Inferior parietal cortex (tissue), 1 donor: ENCODE measurements around the gene RAB41.
"Not testable (repeated sequence)": the region's sequence is repeated elsewhere in the genome, so short reads cannot be mapped to it uniquely, and the experiment has no call there.

ENCODE experiments used
- DNase-seq: peaks from one replicate; pipeline ENCODE4 v3.0.0-alpha.2; 2016; ENCODE audit errors: extremely low spot score

The RAB41 gene

DNA sequence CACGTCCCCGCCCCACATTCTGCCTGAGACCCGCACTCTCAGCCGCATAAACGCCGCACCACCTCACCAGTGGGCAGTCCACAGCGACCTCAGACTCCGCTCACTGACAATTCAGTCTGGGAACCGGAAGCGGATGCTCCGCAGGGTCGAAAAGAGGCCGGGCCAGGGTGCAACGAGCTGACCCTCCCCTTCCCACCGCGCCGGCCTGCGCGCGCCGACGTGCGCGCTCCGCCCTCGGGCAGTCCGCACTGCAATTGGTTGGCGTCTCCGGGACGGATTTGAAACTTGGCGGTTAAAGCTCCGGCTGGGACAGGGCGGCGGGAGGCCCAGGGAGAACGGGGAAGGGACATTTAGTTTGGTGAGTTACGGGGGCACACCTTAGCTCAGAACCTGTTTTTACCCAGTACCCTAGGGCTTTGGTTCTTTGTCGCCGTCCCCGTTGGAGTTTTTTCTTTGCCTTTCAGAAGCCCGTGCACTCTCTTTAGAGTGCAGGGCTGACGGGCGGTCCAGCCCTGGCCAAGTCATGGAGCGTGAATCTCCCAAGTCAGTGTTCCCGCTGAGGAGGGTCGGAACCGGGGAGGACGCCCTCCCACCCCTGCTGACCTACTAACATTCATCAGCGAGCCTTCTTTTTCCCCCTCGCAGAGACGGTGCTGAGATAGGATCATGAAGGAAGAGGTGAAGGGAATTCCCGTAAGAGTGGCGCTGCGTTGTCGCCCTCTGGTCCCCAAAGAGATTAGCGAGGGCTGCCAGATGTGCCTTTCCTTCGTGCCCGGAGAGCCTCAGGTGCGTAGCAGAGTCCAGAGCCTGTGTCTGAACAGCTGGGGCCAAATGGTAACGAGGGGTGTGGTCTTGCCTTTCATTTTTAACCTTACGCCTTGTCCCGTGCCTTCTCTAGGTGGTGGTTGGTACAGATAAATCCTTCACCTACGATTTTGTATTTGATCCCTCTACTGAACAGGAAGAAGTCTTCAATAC is 8.1 kb downstream of the RAB41 start, which contains the start of the genes KIF4A and PDZD11:
Gene KIF4A (plus strand): TSS at position 312 of the 978 bp plus-strand sequence. CDS start 355 bp downstream, at position 667.
Gene PDZD11 (minus strand): TSS at position 135 of the 978 bp plus-strand sequence. CDS start 586 bp downstream, outside the sequence.
- DNase-seq, result peak; percentile 61

GRCh38 chrX:70292788-70293187 is 10.8 kb downstream of the RAB41 start:
- no peak for DNase-seq

- DNase-seq, result no peak
These were observed 11.6 kb downstream of the RAB41 start for GRCh38 chrX:70293621-70294020.

GRCh38 chrX:70301716-70302115 is 19.7 kb downstream of the RAB41 start:
- no peak for DNase-seq

DNA sequence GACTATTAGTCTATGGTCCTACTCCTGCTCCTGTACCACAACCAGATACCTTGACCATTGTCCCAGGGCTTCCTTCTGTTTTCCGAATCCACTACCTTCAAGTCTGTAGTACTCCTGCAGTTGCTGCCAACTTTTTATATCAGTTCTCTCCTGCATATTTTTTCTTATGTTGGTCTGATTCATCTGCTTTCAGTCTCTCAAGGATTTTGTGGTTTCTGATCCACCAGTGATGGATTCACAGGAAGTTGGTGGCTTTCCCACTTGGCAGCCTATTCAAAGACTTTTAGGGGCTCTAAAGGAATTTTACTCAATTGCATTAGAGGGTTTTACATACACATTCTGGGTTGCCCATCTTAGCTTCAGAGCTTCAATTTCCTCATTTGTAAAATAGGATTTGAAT is 31.5 kb downstream of the RAB41 start:
- no peak for DNase-seq

GRCh38 chrX:70322784-70323183 is 40.8 kb downstream of the RAB41 start:
- DNase-seq, result no peak

GRCh38 chrX:70323628-70324027 is 41.7 kb downstream of the RAB41 start:
- not testable (repeated sequence) for DNase-seq

DNA sequence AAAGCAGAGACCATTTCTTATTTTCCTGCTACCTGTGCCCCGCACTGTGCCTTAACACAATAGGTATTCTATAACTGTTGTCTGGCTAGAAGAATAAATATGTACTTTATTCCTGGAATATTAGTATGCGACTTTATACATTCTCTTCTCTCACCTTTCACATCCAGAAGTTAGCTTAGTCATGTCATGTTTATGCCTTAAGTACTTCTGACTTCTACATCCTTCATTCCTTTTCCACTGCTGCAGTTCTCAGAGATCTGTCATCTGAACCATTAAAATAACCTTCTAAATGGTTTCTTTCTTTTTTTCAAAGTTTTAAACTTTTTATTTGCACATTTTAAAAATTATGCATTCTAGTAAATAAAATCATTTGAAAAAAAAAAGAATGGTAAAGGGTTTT is 42.4 kb downstream of the RAB41 start:
- no peak for DNase-seq

DNA sequence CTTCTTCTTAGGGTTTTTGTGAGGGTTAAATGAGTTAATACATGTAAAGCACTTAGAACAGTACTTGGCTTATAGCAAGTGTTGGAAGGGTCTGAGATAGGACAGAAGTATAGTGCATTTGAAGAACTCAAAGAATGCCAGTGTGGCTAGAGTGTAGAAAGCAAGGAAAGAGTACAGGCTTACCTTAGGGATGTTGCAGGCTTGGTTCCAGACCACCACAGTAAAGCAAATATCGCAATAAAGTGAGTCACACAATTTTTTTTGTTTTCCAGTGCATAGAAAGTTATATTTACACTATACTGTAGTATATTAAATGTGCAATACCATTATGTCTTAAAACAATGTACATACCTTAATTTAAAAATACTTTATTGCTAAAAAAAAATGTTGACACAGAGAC is 49.2 kb downstream of the RAB41 start:
- no peak for DNase-seq

- DNase-seq, result no peak
These were observed 50.6 kb downstream of the RAB41 start for GRCh38 chrX:70332600-70332999.
